Neuronal stem cell (in vitro differentiated cells): ENCODE measurements around the gene UBQLN4.

Experiments
- DNase-seq: peaks from one replicate; pipeline ENCODE4 v3.0.0-alpha.2; 2013; ENCODE audit warnings: low spot score
- H2AFZ ChIP-seq: one replicate; pipeline ENCODE4 v1.6.1; 2013; ENCODE audit warnings: mild to moderate bottlenecking, low read length, inconsistent platforms
- H2AK5ac ChIP-seq: 2 replicates; pipeline ENCODE4 v1.6.1; 2013; ENCODE audit warnings: low read depth, mild to moderate bottlenecking, inconsistent platforms, low read length, moderate library complexity, mixed read lengths
- H2BK120ac ChIP-seq: 2 replicates; pipeline ENCODE4 v1.6.1; 2013; ENCODE audit warnings: low read depth, mild to moderate bottlenecking, inconsistent platforms, low read length, moderate library complexity, mixed read lengths
- H2BK12ac ChIP-seq: one replicate; pipeline ENCODE4 v1.6.1; 2013; ENCODE audit warnings: low read length, inconsistent platforms
- H2BK15ac ChIP-seq: 2 replicates; pipeline ENCODE4 v1.6.1; 2013; ENCODE audit warnings: mild to moderate bottlenecking, low read length, inconsistent platforms, mixed read lengths
- H2BK5ac ChIP-seq: one replicate; pipeline ENCODE4 v1.6.1; 2013; ENCODE audit warnings: inconsistent platforms, mild to moderate bottlenecking, low read length, moderate library complexity
- H3K14ac ChIP-seq: one replicate; pipeline ENCODE4 v1.6.1; 2013; ENCODE audit warnings: low read length, inconsistent platforms
- H3K18ac ChIP-seq: 2 replicates; pipeline ENCODE4 v1.6.1; 2013; ENCODE audit warnings: low read length, inconsistent platforms
- H3K23ac ChIP-seq: 2 replicates; pipeline ENCODE4 v1.6.1; 2013; ENCODE audit warnings: low read depth, mild to moderate bottlenecking, mixed read lengths, low read length, inconsistent platforms; ENCODE audit not compliant: poor library complexity
- H3K27ac ChIP-seq: replicated peaks from 3 replicates; pipeline ENCODE4 v1.5.1; 2013; ENCODE audit warnings: low read length, inconsistent platforms
- H3K27me3 ChIP-seq, 3 experiments: 2 replicates each; pipeline ENCODE4 v1.6.1; 2013; ENCODE audit warnings: low read length in 3 of 3, mild to moderate bottlenecking in 2 of 3, inconsistent platforms in 1 of 3, low read depth in 1 of 3, mixed read lengths in 1 of 3, moderate library complexity in 1 of 3; ENCODE audit not compliant: control insufficient read depth in 3 of 3, insufficient read depth in 3 of 3
- H3K36me3 ChIP-seq, 2 donors: replicated peaks in 1 of 2; 2 replicates each; pipeline ENCODE4 v1.6.1; 2013; ENCODE audit warnings: low read length in 2 of 2; ENCODE audit not compliant: control insufficient read depth in 2 of 2, insufficient read depth in 2 of 2
- H3K4ac ChIP-seq: 2 replicates; pipeline ENCODE4 v1.6.1; 2013; ENCODE audit warnings: inconsistent platforms, mild to moderate bottlenecking, low read length, moderate library complexity
- H3K4me1 ChIP-seq, 2 donors: 1 replicate in 1 of 2; 2 replicates in 1 of 2; pipeline ENCODE4 v1.6.1; 2013; ENCODE audit warnings: low read length in 2 of 2, low read depth in 1 of 2; ENCODE audit not compliant: control insufficient read depth in 2 of 2, insufficient read depth in 1 of 2
- H3K4me2 ChIP-seq: one replicate; pipeline ENCODE4 v1.6.1; 2013; ENCODE audit warnings: mild to moderate bottlenecking, low read length, inconsistent platforms; ENCODE audit not compliant: insufficient read depth, poor library complexity, severe bottlenecking
- H3K4me3 ChIP-seq, 2 donors: 2 replicates each; pipeline ENCODE4 v1.5.1; 2013; ENCODE audit warnings: low read length in 2 of 2, mild to moderate bottlenecking in 2 of 2, inconsistent platforms in 1 of 2, moderate library complexity in 1 of 2
- H3K79me1 ChIP-seq: one replicate; pipeline ENCODE4 v1.6.1; 2013; ENCODE audit warnings: low read depth, mild to moderate bottlenecking, inconsistent platforms, low read length, moderate library complexity
- H3K9ac ChIP-seq: one replicate; pipeline ENCODE4 v1.6.1; 2013; ENCODE audit warnings: mild to moderate bottlenecking, low read depth, low read length, inconsistent platforms; ENCODE audit not compliant: poor library complexity
- H3K9me3 ChIP-seq, 2 donors: replicated peaks in 1 of 2; 2 replicates each; pipeline versions ENCODE3 to v1.6.1; 2013; ENCODE audit warnings: low read length in 2 of 2, mild to moderate bottlenecking in 2 of 2, inconsistent platforms in 1 of 2, low read depth in 1 of 2, mixed read lengths in 1 of 2, moderate library complexity in 1 of 2; ENCODE audit not compliant: control insufficient read depth in 2 of 2, insufficient read depth in 1 of 2
- H4K8ac ChIP-seq: one replicate; pipeline ENCODE4 v1.6.1; 2013; ENCODE audit warnings: low read depth, mild to moderate bottlenecking, inconsistent platforms, low read length, moderate library complexity
- H4K91ac ChIP-seq: one replicate; pipeline ENCODE4 v1.6.1; 2013; ENCODE audit warnings: low read length, low read depth, mild to moderate bottlenecking, inconsistent platforms; ENCODE audit not compliant: poor library complexity
- WGBS, 2 donors: extraction: QIAGEN DNeasy Blood & Tissue Kit; methylation state at CpG; one replicate each; pipeline ENCODE4 v1.1.7; 2013; ENCODE audit warnings: missing lambda C conversion rate in 2 of 2, mixed read lengths in 1 of 2; ENCODE audit not compliant: insufficient read length in 2 of 2, insufficient replicate concordance in 1 of 2; ENCODE audit errors: extremely low coverage in 2 of 2; 5-methylcytosine and 5-hydroxymethylcytosine counted together

Gene UBQLN4

GRCh38 chr1:156076609-156077429 lies 23.2 kb upstream of the UBQLN4 start:
- H4K8ac ChIP-seq, result no peak overlapping the region
- peaks cover 59 to 60% of the 10 kb centered on the region in 2 donors for H3K4me1 ChIP-seq
- peak overlapping the region; percentile 72 for H3K9ac ChIP-seq
- H3K4me3 ChIP-seq, result no peak overlapping the region
- H3K18ac ChIP-seq, result peak overlapping the region; percentile 86
- no peak overlapping the region for H2BK120ac ChIP-seq
- peak overlapping the region; percentile 83 for H4K91ac ChIP-seq
- peak overlapping the region; percentile 48 for H3K4me2 ChIP-seq
- H3K23ac ChIP-seq, result peak overlapping the region; percentile 92
- H2BK12ac ChIP-seq, result no peak overlapping the region
- peak overlapping the region; percentile 89 for H2AK5ac ChIP-seq
- peaks cover 17 to 79% of the 10 kb centered on the region in 2 donors for H3K36me3 ChIP-seq
- peak overlapping the region; percentile 81 for H3K27ac ChIP-seq
- peaks cover 6% of the 10 kb centered on the region for H3K79me1 ChIP-seq
- peak overlapping the region; percentile 82 for H2BK5ac ChIP-seq
- no peaks in the 10 kb centered on the region for H3K27me3 ChIP-seq
- WGBS, 2 donors, result no CpG with 5 or more reads among the region's 73 CpGs
- no peak overlapping the region for H2AFZ ChIP-seq
- H2BK15ac ChIP-seq, result peak overlapping the region; percentile 51
- no peaks in the 10 kb centered on the region for H3K9me3 ChIP-seq
- no peak overlapping the region for H3K14ac ChIP-seq
- H3K4ac ChIP-seq, result peak overlapping the region; percentile 45
- DNase-seq, result no peak

GRCh38 chr1:156075775-156076204 lies 22.2 kb upstream of the UBQLN4 start:
- whole genome bisulfite sequencing, 2 donors, result no CpG with 5 or more reads among the region's 4 CpGs
- Histone ChIP-seq H3K9me3 (no peaks in the 10 kb centered on the region), H2BK5ac (no peak overlapping the region), H3K79me1 (peaks cover 6% of the 10 kb centered on the region), H2BK15ac (no peak overlapping the region), H3K4me1 (peaks cover 60 to 63% of the 10 kb centered on the region in 2 donors), H3K27me3 (no peaks in the 10 kb centered on the region), H3K23ac (no peak overlapping the region), H4K91ac (no peak overlapping the region), H2AK5ac (no peak overlapping the region), H2AFZ (no peak overlapping the region), H3K4ac (no peak overlapping the region), H2BK120ac (no peak overlapping the region), H3K4me2 (no peak overlapping the region), H3K9ac (no peak overlapping the region), H3K18ac (no peak overlapping the region), H3K14ac (no peak overlapping the region), H4K8ac (no peak overlapping the region), H3K27ac (peak overlapping the region; percentile 81), H3K36me3 (peaks cover 17 to 83% of the 10 kb centered on the region in 2 donors), H3K4me3 (no peak overlapping the region), H2BK12ac (no peak overlapping the region)
- no peak for DNase-seq

GRCh38 chr1:156075162-156075561 lies 21.6 kb upstream of the UBQLN4 start:
- Histone ChIP-seq H3K9me3 (no peaks in the 10 kb centered on the region), H2BK120ac (no peak overlapping the region), H3K4me3 (no peak overlapping the region), H2AFZ (no peak overlapping the region), H3K14ac (no peak overlapping the region), H2BK12ac (no peak overlapping the region), H3K79me1 (peaks cover 6% of the 10 kb centered on the region), H3K27me3 (no peaks in the 10 kb centered on the region), H3K4me1 (peaks cover 60 to 67% of the 10 kb centered on the region in 2 donors), H3K18ac (peak overlapping the region; percentile 63), H4K8ac (no peak overlapping the region), H3K9ac (no peak overlapping the region), H3K36me3 (peaks cover 17 to 83% of the 10 kb centered on the region in 2 donors), H3K4ac (no peak overlapping the region), H3K23ac (no peak overlapping the region), H2BK15ac (peak overlapping the region; percentile 4), H3K27ac (peak overlapping the region; percentile 81), H2AK5ac (peak overlapping the region; percentile 21), H4K91ac (no peak overlapping the region), H2BK5ac (no peak overlapping the region), H3K4me2 (peak overlapping the region; percentile 34)
- no CpG with 5 or more reads among the region's 3 CpGs for WGBS, 2 donors
- no peak for DNase-seq

- Histone ChIP-seq H3K9ac (no peak overlapping the region), H3K4ac (no peak overlapping the region), H3K14ac (no peak overlapping the region), H2BK5ac (no peak overlapping the region), H3K4me2 (peak overlapping the region; percentile 34), H3K18ac (peak overlapping the region; percentile 63), H3K79me1 (peaks cover 6% of the 10 kb centered on the region), H3K36me3 (peaks cover 17 to 79% of the 10 kb centered on the region in 2 donors), H3K27ac (peak overlapping the region; percentile 81), H2AK5ac (peak overlapping the region; percentile 34), H2BK12ac (no peak overlapping the region), H3K23ac (no peak overlapping the region), H4K91ac (no peak overlapping the region), H3K9me3 (no peaks in the 10 kb centered on the region), H4K8ac (no peak overlapping the region), H3K27me3 (no peaks in the 10 kb centered on the region), H3K4me1 (peaks cover 56 to 69% of the 10 kb centered on the region in 2 donors), H2BK15ac (peak overlapping the region; percentile 4), H3K4me3 (no peak overlapping the region), H2AFZ (no peak overlapping the region), H2BK120ac (no peak overlapping the region)
- DNase-seq, result no peak
- no CpG with 5 or more reads among the region's 8 CpGs for WGBS, 2 donors
These were observed 21.1 kb upstream of the UBQLN4 start for GRCh38 chr1:156074661-156075060.
